ENCODE results near the gene LAMTOR1. TPM values are rescaled to one million over a fixed set of nuclear protein-coding genes. Genes with fewer than 3 reads are reported as not detected.

LAMTOR1 gene
- polyA plus RNA-seq, 5 donors: 91.7 to 121 (median 98.5) TPM

Other genes starting within 250 kb of the LAMTOR1 start
- gene DEFB131B, start 224.8 kb downstream of the LAMTOR1 start, polyA plus RNA-seq (ENCODE audit: insufficient read depth in 1 of 5, insufficient read length in 5 of 5, low replicate concordance in 1 of 5): 1 to 10 TPM in 4 of 5 donors, not detected in 1; 1.5 to 5.5 (median 3.2) TPM
- gene XNDC1N, start 174.7 kb downstream of the LAMTOR1 start, polyA plus RNA-seq (ENCODE audit: insufficient read depth in 1 of 5, insufficient read length in 5 of 5, low replicate concordance in 1 of 5): 10 to 100 TPM in 1 of 5 donors, 1 to 10 TPM in 4; 4.8 to 10.7 (median 8.3) TPM
- gene RNF121, start 174.3 kb downstream of the LAMTOR1 start, polyA plus RNA-seq (ENCODE audit: insufficient read depth in 1 of 5, insufficient read length in 5 of 5, low replicate concordance in 1 of 5): 10 to 100 TPM; 30.7 to 39.9 (median 36.1) TPM
- 10 to 100 TPM in 3 of 5 donors, 1 to 10 TPM in 2; 7.1 to 13.3 (median 10.2) TPM for gene IL18BP, start 104.4 kb downstream of the LAMTOR1 start, polyA plus RNA-seq (ENCODE audit: insufficient read depth in 1 of 5, insufficient read length in 5 of 5, low replicate concordance in 1 of 5)
- 100 to 1,000 TPM; 285 to 353 (median 311) TPM for gene NUMA1, start 22.8 kb downstream of the LAMTOR1 start, polyA plus RNA-seq (ENCODE audit: insufficient read depth in 1 of 5, insufficient read length in 5 of 5, low replicate concordance in 1 of 5)
- 10 to 100 TPM; 15.8 to 29.0 (median 20.7) TPM for gene LRRC51, start 22.4 kb downstream of the LAMTOR1 start, polyA plus RNA-seq (ENCODE audit: insufficient read depth in 1 of 5, insufficient read length in 5 of 5, low replicate concordance in 1 of 5)
- not detected for gene TOMT, start 2.6 kb upstream of the LAMTOR1 start, polyA plus RNA-seq (ENCODE audit: insufficient read depth in 1 of 5, insufficient read length in 5 of 5, low replicate concordance in 1 of 5)
- gene ANAPC15, start 9.4 kb upstream of the LAMTOR1 start, polyA plus RNA-seq (ENCODE audit: insufficient read depth in 1 of 5, insufficient read length in 5 of 5, low replicate concordance in 1 of 5): 10 to 100 TPM; 36.4 to 49.1 (median 43.5) TPM
- 1 to 10 TPM; 1.6 to 2.5 (median 1.8) TPM for gene FOLR3, start 32.4 kb upstream of the LAMTOR1 start, polyA plus RNA-seq (ENCODE audit: insufficient read depth in 1 of 5, insufficient read length in 5 of 5, low replicate concordance in 1 of 5)
- gene FOLR1, start 88.8 kb upstream of the LAMTOR1 start, polyA plus RNA-seq (ENCODE audit: insufficient read depth in 1 of 5, insufficient read length in 5 of 5, low replicate concordance in 1 of 5): 10 to 100 TPM; 52.6 to 97.6 (median 70.6) TPM
- 10 to 100 TPM; 14.5 to 21.6 (median 16.9) TPM for gene FOLR2, start 113.5 kb upstream of the LAMTOR1 start, polyA plus RNA-seq (ENCODE audit: insufficient read depth in 1 of 5, insufficient read length in 5 of 5, low replicate concordance in 1 of 5)
- 100 to 1,000 TPM; 136 to 204 (median 177) TPM for gene INPPL1, start 121.5 kb upstream of the LAMTOR1 start, polyA plus RNA-seq (ENCODE audit: insufficient read depth in 1 of 5, insufficient read length in 5 of 5, low replicate concordance in 1 of 5)
- under 1 TPM in 3 of 5 donors, not detected in 2; 0.13 to 0.20 (median 0.17) TPM for gene PHOX2A, start 140.9 kb upstream of the LAMTOR1 start, polyA plus RNA-seq (ENCODE audit: insufficient read depth in 1 of 5, insufficient read length in 5 of 5, low replicate concordance in 1 of 5)